K562 (cell line): ENCODE data around the gene PDE8A. TPM values are rescaled to one million over a fixed set of nuclear protein-coding genes. Genes with fewer than 3 reads are reported as not detected.

Source experiments
- ATF1 ChIP-seq, 2 experiments: fragments of 450-650 bp in 1 of 2; IDR thresholded peaks; 2 replicates each; pipeline ENCODE4 v1.6.1; 2016; ENCODE audit warnings: missing compliant biosample characterization in 1 of 2, missing genetic modification characterization in 1 of 2
- BMI1 ChIP-seq: fragments of 150-350 bp; IDR thresholded peaks from 2 replicates; pipeline ENCODE4 v1.6.1; 2014; ENCODE audit warnings: low read length
- EZH2 ChIP-seq: IDR thresholded peaks from 2 replicates; pipeline ENCODE4 v1.6.1; 2012; ENCODE audit warnings: low read depth, mild to moderate bottlenecking, inconsistent platforms, low read length, borderline replicate concordance
- GABPB1 ChIP-seq: sonication (generic); formaldehyde crosslinking; IDR thresholded peaks from 2 replicates; pipeline ENCODE4 v1.8.0; 2022; ENCODE audit warnings: mild to moderate bottlenecking, missing genetic modification reagents
- HDAC1 ChIP-seq, 2 experiments: fragments of 450-650 bp; IDR thresholded peaks; 2 replicates each; pipeline ENCODE4 v1.6.1; 2016 to 2017; ENCODE audit warnings: inconsistent platforms in 1 of 2, mild to moderate bottlenecking in 1 of 2, moderate library complexity in 1 of 2
- MXI1 ChIP-seq: IDR thresholded peaks from 2 replicates; pipeline ENCODE4 v1.6.1; 2011; ENCODE audit warnings: low read depth, mild to moderate bottlenecking, improper control_type of control experiment, low read length
- NR4A1 ChIP-seq, 2 experiments: fragments of 250-450 bp in 1 of 2; fragments of 450-650 bp in 1 of 2; sonication (Bioruptor Pico) in 1 of 2; IDR thresholded peaks; 2 replicates each; pipeline versions ENCODE4 v1.4.0 to v1.6.1; 2016 to 2020; ENCODE audit warnings: mild to moderate bottlenecking in 2 of 2, missing compliant biosample characterization in 1 of 2, missing genetic modification characterization in 1 of 2, moderate library complexity in 1 of 2
- PRPF4 ChIP-seq: fragments of 200-400 bp; formaldehyde crosslinking; IDR thresholded peaks from one replicate; pipeline ENCODE4 v1.6.1; 2017; ENCODE audit warnings: low read length, low read depth, mild to moderate bottlenecking; ENCODE audit not compliant: insufficient read depth, poor library complexity, severe bottlenecking
- SAFB2 ChIP-seq: fragments of 200-400 bp; formaldehyde crosslinking; IDR thresholded peaks from 2 replicates; pipeline ENCODE4 v1.6.1; 2018; ENCODE audit warnings: borderline replicate concordance, low read length, low read depth, moderate library complexity; ENCODE audit not compliant: severe bottlenecking
- SIN3A ChIP-seq, 2 experiments: fragments of 150-350 bp in 1 of 2; IDR thresholded peaks; 2 replicates each; pipeline ENCODE4 v1.6.1; 2011 to 2016; ENCODE audit warnings: borderline replicate concordance in 2 of 2, low read depth in 2 of 2, low read length in 2 of 2, mild to moderate bottlenecking in 2 of 2, moderate library complexity in 2 of 2; ENCODE audit not compliant: control insufficient read depth in 1 of 2
- SNRNP70 ChIP-seq: fragments of 200-400 bp; formaldehyde crosslinking; optimal IDR thresholded peaks from 2 replicates; pipeline ENCODE3; 2017; ENCODE audit warnings: low read depth, low read length
- TARDBP ChIP-seq: fragments of 450-650 bp; IDR thresholded peaks from 2 replicates; pipeline ENCODE4 v1.6.1; 2016
- TBP ChIP-seq: optimal IDR thresholded peaks from 2 replicates; pipeline ENCODE3; 2011; ENCODE audit warnings: low read depth, low read length, improper control_type of control experiment
- ZC3H4 ChIP-seq: sonication (generic); formaldehyde crosslinking; IDR thresholded peaks from 2 replicates; pipeline ENCODE4 v1.9.0; 2021; ENCODE audit warnings: missing genetic modification reagents, borderline replicate concordance
- polyA plus RNA-seq, 8 experiments: library from polyadenylated mRNA; depleted of rRNA in 4 of 8; stranded (reverse) in 5 of 8; unstranded in 3 of 8; fragments of >200 nt; fragmentation: Nextera tagmentation in 2 of 8; fragmentation: Illumina TruSeq in 1 of 8; extraction: Ambion mirVana in 2 of 8; extraction: Trizol in 1 of 8; gene quantifications; 2 replicates each; pipeline versions ENCODE4 v1.2.1 to v1.2.3, GENCODE V29; 2011 to 2014; ENCODE audit warnings: inconsistent platforms in 1 of 8, missing spikeins in 1 of 8
- total RNA-seq, 7 experiments: library from RNA; depleted of rRNA in 6 of 7; stranded (reverse); fragments of >200 nt in 6 of 7; fragmentation: Illumina TruSeq in 2 of 7; extraction: Trizol in 2 of 7; gene quantifications; 2 replicates each; pipeline versions ENCODE4 v1.2.1 to v1.2.3, GENCODE V29; 2011 to 2021; ENCODE audit warnings: low replicate concordance in 1 of 7
- TF ChIP-seq, protein P1 (sequence below): fragments of 250-450 bp; sonication (Bioruptor Pico); IDR thresholded peaks from 2 replicates; pipeline ENCODE4 v1.4.0; 2020
- TF ChIP-seq, protein P2 (sequence below), 2 experiments: IDR thresholded peaks in 1 of 2; conservative IDR thresholded peaks in 1 of 2; 2 replicates each; pipeline ENCODE4 v1.6.1; 2016; ENCODE audit warnings: low read depth in 2 of 2, mild to moderate bottlenecking in 1 of 2, missing compliant biosample characterization in 1 of 2, missing genetic modification characterization in 1 of 2, moderate library complexity in 1 of 2
- TF ChIP-seq, protein P3 (sequence below): fragments of 450-650 bp; IDR thresholded peaks from 2 replicates; pipeline ENCODE4 v1.6.1; 2016; ENCODE audit warnings: antibody characterized with exemption

Gene PDE8A
- total and polyA plus RNA-seq, 9 of the 15 experiments (the other 6 are each of a cell fraction or from before 2014, with no cell fraction given): 5.9 to 40.3 (median 19.8) TPM

DNA sequence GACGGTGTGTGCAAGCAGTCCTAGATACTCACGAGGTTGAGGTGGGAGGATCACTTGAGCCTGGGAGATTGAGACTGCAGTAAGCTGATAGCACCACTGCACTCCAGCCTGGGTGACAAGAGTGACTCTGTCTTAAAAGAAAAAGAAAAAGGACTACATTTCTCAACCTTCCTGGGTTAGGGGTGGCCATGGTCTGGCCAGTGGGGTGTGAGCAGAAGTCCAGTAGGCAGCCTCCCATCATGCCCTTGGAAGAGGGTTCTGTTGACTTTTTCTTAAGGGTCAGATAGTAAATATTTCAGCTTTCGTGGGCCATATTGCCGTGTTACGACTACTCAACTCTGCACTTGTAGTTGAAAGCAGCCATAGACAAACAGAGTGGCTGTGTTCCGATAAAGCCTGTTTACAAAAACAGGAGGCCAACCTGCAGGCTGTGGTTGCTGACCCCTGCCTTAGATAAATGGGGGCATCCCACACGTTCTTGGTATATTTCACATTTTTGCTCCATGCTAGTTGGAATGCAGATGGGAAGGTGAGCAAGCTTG lies 31.0 kb upstream of the PDE8A start (continued):
- TF ChIP-seq, protein P1, sequence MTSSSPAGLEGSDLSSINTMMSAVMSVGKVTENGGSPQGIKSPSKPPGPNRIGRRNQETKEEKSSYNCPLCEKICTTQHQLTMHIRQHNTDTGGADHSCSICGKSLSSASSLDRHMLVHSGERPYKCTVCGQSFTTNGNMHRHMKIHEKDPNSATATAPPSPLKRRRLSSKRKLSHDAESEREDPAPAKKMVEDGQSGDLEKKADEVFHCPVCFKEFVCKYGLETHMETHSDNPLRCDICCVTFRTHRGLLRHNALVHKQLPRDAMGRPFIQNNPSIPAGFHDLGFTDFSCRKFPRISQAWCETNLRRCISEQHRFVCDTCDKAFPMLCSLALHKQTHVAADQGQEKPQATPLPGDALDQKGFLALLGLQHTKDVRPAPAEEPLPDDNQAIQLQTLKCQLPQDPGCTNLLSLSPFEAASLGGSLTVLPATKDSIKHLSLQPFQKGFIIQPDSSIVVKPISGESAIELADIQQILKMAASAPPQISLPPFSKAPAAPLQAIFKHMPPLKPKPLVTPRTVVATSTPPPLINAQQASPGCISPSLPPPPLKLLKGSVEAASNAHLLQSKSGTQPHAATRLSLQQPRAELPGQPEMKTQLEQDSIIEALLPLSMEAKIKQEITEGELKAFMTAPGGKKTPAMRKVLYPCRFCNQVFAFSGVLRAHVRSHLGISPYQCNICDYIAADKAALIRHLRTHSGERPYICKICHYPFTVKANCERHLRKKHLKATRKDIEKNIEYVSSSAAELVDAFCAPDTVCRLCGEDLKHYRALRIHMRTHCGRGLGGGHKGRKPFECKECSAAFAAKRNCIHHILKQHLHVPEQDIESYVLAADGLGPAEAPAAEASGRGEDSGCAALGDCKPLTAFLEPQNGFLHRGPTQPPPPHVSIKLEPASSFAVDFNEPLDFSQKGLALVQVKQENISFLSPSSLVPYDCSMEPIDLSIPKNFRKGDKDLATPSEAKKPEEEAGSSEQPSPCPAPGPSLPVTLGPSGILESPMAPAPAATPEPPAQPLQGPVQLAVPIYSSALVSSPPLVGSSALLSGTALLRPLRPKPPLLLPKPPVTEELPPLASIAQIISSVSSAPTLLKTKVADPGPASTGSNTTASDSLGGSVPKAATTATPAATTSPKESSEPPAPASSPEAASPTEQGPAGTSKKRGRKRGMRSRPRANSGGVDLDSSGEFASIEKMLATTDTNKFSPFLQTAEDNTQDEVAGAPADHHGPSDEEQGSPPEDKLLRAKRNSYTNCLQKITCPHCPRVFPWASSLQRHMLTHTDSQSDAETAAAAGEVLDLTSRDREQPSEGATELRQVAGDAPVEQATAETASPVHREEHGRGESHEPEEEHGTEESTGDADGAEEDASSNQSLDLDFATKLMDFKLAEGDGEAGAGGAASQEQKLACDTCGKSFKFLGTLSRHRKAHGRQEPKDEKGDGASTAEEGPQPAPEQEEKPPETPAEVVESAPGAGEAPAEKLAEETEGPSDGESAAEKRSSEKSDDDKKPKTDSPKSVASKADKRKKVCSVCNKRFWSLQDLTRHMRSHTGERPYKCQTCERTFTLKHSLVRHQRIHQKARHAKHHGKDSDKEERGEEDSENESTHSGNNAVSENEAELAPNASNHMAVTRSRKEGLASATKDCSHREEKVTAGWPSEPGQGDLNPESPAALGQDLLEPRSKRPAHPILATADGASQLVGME (CRISPR knock-in tag): no peak
- TF ChIP-seq TARDBP: no peak
- no peak for TF ChIP-seq EZH2
- TF ChIP-seq HDAC1 (IDR thresholded peaks at IDR 0.05): peak in 1 of 2 experiments; percentile 64; a peak in 2 of 4 replicates
- TF ChIP-seq SAFB2: no peak
- TF ChIP-seq, protein P2, sequence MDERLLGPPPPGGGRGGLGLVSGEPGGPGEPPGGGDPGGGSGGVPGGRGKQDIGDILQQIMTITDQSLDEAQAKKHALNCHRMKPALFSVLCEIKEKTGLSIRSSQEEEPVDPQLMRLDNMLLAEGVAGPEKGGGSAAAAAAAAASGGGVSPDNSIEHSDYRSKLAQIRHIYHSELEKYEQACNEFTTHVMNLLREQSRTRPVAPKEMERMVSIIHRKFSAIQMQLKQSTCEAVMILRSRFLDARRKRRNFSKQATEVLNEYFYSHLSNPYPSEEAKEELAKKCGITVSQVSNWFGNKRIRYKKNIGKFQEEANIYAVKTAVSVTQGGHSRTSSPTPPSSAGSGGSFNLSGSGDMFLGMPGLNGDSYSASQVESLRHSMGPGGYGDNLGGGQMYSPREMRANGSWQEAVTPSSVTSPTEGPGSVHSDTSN (CRISPR knock-in tag; IDR thresholded peaks at IDR 0.05; ENCODE audit: low read depth): no peak
- TF ChIP-seq, protein P2 (tag; conservative IDR thresholded peaks at IDR 0.05; ENCODE audit: low read depth): peak; percentile 36; the same call in 1 of the 2 replicates
- TF ChIP-seq GABPB1 (CRISPR knock-in tag): no peak
- no peak for TF ChIP-seq NR4A1 (CRISPR knock-in tag; IDR thresholded peaks at IDR 0.05)
- peak; percentile 58; the same call in 1 of the 2 replicates for TF ChIP-seq NR4A1 (tag; IDR thresholded peaks at IDR 0.05)
- TF ChIP-seq ATF1 (CRISPR knock-in tag; IDR thresholded peaks at IDR 0.05): no peak
- TF ChIP-seq ATF1 (tag; IDR thresholded peaks at IDR 0.05): peak; percentile 58
- no peak for TF ChIP-seq SIN3A (IDR thresholded peaks at IDR 0.05; ENCODE audit: borderline replicate concordance in 2 of 2, control insufficient read depth in 1 of 2, low read depth in 2 of 2, low read length in 2 of 2)
- TF ChIP-seq BMI1: no peak
- TF ChIP-seq ZC3H4 (CRISPR knock-in tag): no peak
- TF ChIP-seq MXI1: 0 out of 2 replicates have a peak, but pooled peaks have one; percentile 6
- TF ChIP-seq SNRNP70: no peak
- no peak for TF ChIP-seq PRPF4
- peak; percentile 58 for TF ChIP-seq TBP
- TF ChIP-seq, protein P3, sequence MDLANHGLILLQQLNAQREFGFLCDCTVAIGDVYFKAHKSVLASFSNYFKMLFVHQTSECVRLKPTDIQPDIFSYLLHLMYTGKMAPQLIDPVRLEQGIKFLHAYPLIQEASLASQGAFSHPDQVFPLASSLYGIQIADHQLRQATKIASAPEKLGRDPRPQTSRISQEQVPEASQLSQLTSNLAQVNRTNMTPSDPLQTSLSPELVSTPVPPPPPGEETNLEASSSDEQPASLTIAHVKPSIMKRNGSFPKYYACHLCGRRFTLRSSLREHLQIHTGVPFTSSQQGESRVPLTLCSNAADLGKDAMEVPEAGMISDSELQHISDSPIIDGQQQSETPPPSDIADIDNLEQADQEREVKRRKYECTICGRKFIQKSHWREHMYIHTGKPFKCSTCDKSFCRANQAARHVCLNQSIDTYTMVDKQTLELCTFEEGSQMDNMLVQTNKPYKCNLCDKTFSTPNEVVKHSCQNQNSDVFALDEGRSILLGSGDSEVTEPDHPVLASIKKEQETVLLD: peak; percentile 34; the same call in 1 of the 2 replicates
